CD4-positive, alpha-beta T cell treated with Interferon gamma for 1 hour (primary cell): ENCODE data around the gene YIPF7.

ENCODE experiments used
- DNase-seq: peaks from one replicate; pipeline ENCODE4 v3.0.0-alpha.2; 2020

Gene YIPF7

GRCh38 chr4:44651425-44651824 is at the start of gene YIPF7:
Gene YIPF7 (minus strand): TSS chr4:44651625. CDS start chr4:44650100, 1,525 bp downstream.
- DNase-seq: no peak

GRCh38 chr4:44701037-44701436 is 49.6 kb upstream of the YIPF7 start:
- no peak for DNase-seq

- DNase-seq: no peak
Measured at GRCh38 chr4:44700427-44700826, 49.0 kb upstream of the YIPF7 start.

GRCh38 chr4:44684648-44685047 is 33.2 kb upstream of the YIPF7 start:
- DNase-seq: no peak

- DNase-seq: no peak
Measured at GRCh38 chr4:44679060-44679459, 27.6 kb upstream of the YIPF7 start.

- peak; percentile 88 for DNase-seq
Measured at GRCh38 chr4:44678094-44679041, 26.9 kb upstream of the YIPF7 start, which contains the start of gene GUF1. Gene GUF1 (plus strand): TSS chr4:44678420. CDS start chr4:44678623, 203 bp downstream.

- no peak for DNase-seq
Measured at GRCh38 chr4:44675366-44675765, 23.9 kb upstream of the YIPF7 start.

GRCh38 chr4:44674471-44674870 is 23.0 kb upstream of the YIPF7 start:
- no peak for DNase-seq

- no peak for DNase-seq
Measured at GRCh38 chr4:44671636-44672035, 20.2 kb upstream of the YIPF7 start.

- no peak for DNase-seq
Measured at GRCh38 chr4:44670506-44671199, 19.2 kb upstream of the YIPF7 start.

- DNase-seq: no peak
Measured at GRCh38 chr4:44668526-44668925, 17.1 kb upstream of the YIPF7 start.

- DNase-seq: no peak
Measured at GRCh38 chr4:44663539-44664263, 12.3 kb upstream of the YIPF7 start.

GRCh38 chr4:44662623-44663005 is 11.2 kb upstream of the YIPF7 start:
- no peak for DNase-seq

- no peak for DNase-seq
Measured at GRCh38 chr4:44661940-44662622, 10.7 kb upstream of the YIPF7 start.

- DNase-seq: no peak
Measured at GRCh38 chr4:44660396-44660795, 9.0 kb upstream of the YIPF7 start.

- no peak for DNase-seq
Measured at GRCh38 chr4:44652002-44652401, 577 bp upstream of the YIPF7 start.

- DNase-seq: no peak
Measured at GRCh38 chr4:44646151-44646550, 5.3 kb downstream of the YIPF7 start.

- DNase-seq: no peak
Measured at GRCh38 chr4:44638091-44638490, 13.3 kb downstream of the YIPF7 start.

- DNase-seq: no peak
Measured at GRCh38 chr4:44632733-44633132, 18.7 kb downstream of the YIPF7 start.

- DNase-seq: no peak
Measured at GRCh38 chr4:44632089-44632488, 19.3 kb downstream of the YIPF7 start.

GRCh38 chr4:44629280-44629866 is 22.1 kb downstream of the YIPF7 start:
- DNase-seq: peak; percentile 4

GRCh38 chr4:44623676-44624075 is 27.7 kb downstream of the YIPF7 start:
- no peak for DNase-seq
